ENCODE results near the gene CCDC179.
A peak's percentile ranks its signal among the peaks of the same experiment; 100 is the strongest.

Gene CCDC179

GRCh38 chr11:22875869-22876473 is 15.7 kb upstream of the CCDC179 start:
- DNase-seq (ENCODE audit: low spot score) (no peak), ATAC-seq (ENCODE audit: low read depth) (peak; percentile 88)
- H3K4me3 ChIP-seq (ENCODE audit: severe bottlenecking): no peak overlapping the region
- no peaks in the 10 kb centered on the region for H3K36me3 ChIP-seq (ENCODE audit: low read depth)
- H3K27me3 ChIP-seq (ENCODE audit: insufficient read depth, poor library complexity, severe bottlenecking): peaks cover 2% of the 10 kb centered on the region
- no peak overlapping the region for H3K27ac ChIP-seq (ENCODE audit: poor library complexity, severe bottlenecking)
- H3K9me3 ChIP-seq (ENCODE audit: severe bottlenecking): no peaks in the 10 kb centered on the region
- TF ChIP-seq CTCF (IDR thresholded peaks at IDR 0.05; ENCODE audit: poor library complexity, severe bottlenecking): peak; percentile 93
- no peaks in the 10 kb centered on the region for H3K4me1 ChIP-seq (ENCODE audit: insufficient read depth, poor library complexity, severe bottlenecking)

GRCh38 chr11:22869325-22869724 is 9.1 kb upstream of the CCDC179 start:
- Histone ChIP-seq H3K4me3 (ENCODE audit: severe bottlenecking) (no peak overlapping the region), H3K9me3 (ENCODE audit: severe bottlenecking) (no peaks in the 10 kb centered on the region), H3K36me3 (ENCODE audit: low read depth) (no peaks in the 10 kb centered on the region), H3K27me3 (ENCODE audit: insufficient read depth, poor library complexity, severe bottlenecking) (peaks cover 2% of the 10 kb centered on the region), H3K4me1 (ENCODE audit: insufficient read depth, poor library complexity, severe bottlenecking) (no peaks in the 10 kb centered on the region), H3K27ac (ENCODE audit: poor library complexity, severe bottlenecking) (no peak overlapping the region)
- TF ChIP-seq CTCF (IDR thresholded peaks at IDR 0.05; ENCODE audit: poor library complexity, severe bottlenecking): no peak
- ATAC-seq (ENCODE audit: low read depth): no peak
- no peak for DNase-seq (ENCODE audit: low spot score)

- ATAC-seq (ENCODE audit: low read depth) (no peak), DNase-seq (ENCODE audit: low spot score) (no peak)
- no peaks in the 10 kb centered on the region for H3K4me1 ChIP-seq (ENCODE audit: insufficient read depth, poor library complexity, severe bottlenecking)
- H3K36me3 ChIP-seq (ENCODE audit: low read depth): no peaks in the 10 kb centered on the region
- no peaks in the 10 kb centered on the region for H3K9me3 ChIP-seq (ENCODE audit: severe bottlenecking)
- no peak overlapping the region for H3K27ac ChIP-seq (ENCODE audit: poor library complexity, severe bottlenecking)
- no peak overlapping the region for H3K4me3 ChIP-seq (ENCODE audit: severe bottlenecking)
- no peak for TF ChIP-seq CTCF (IDR thresholded peaks at IDR 0.05; ENCODE audit: poor library complexity, severe bottlenecking)
- H3K27me3 ChIP-seq (ENCODE audit: insufficient read depth, poor library complexity, severe bottlenecking): no peaks in the 10 kb centered on the region
Observed at GRCh38 chr11:22859756-22860155, 518 bp downstream of the CCDC179 start.

GRCh38 chr11:22851477-22851876 is 8.8 kb downstream of the CCDC179 start:
- Histone ChIP-seq H3K4me3 (ENCODE audit: severe bottlenecking) (no peak overlapping the region), H3K27ac (ENCODE audit: poor library complexity, severe bottlenecking) (no peak overlapping the region), H3K27me3 (ENCODE audit: insufficient read depth, poor library complexity, severe bottlenecking) (no peaks in the 10 kb centered on the region), H3K36me3 (ENCODE audit: low read depth) (no peaks in the 10 kb centered on the region), H3K4me1 (ENCODE audit: insufficient read depth, poor library complexity, severe bottlenecking) (no peaks in the 10 kb centered on the region), H3K9me3 (ENCODE audit: severe bottlenecking) (no peaks in the 10 kb centered on the region)
- ATAC-seq (ENCODE audit: low read depth) (no peak), DNase-seq (ENCODE audit: low spot score) (no peak)
- TF ChIP-seq CTCF (IDR thresholded peaks at IDR 0.05; ENCODE audit: poor library complexity, severe bottlenecking): no peak

- ATAC-seq (ENCODE audit: low read depth) (no peak), DNase-seq (ENCODE audit: low spot score) (no peak)
- Histone ChIP-seq H3K4me1 (ENCODE audit: insufficient read depth, poor library complexity, severe bottlenecking) (no peaks in the 10 kb centered on the region), H3K27me3 (ENCODE audit: insufficient read depth, poor library complexity, severe bottlenecking) (no peaks in the 10 kb centered on the region), H3K27ac (ENCODE audit: poor library complexity, severe bottlenecking) (no peak overlapping the region), H3K9me3 (ENCODE audit: severe bottlenecking) (no peaks in the 10 kb centered on the region), H3K36me3 (ENCODE audit: low read depth) (no peaks in the 10 kb centered on the region), H3K4me3 (ENCODE audit: severe bottlenecking) (no peak overlapping the region)
- no peak for TF ChIP-seq CTCF (IDR thresholded peaks at IDR 0.05; ENCODE audit: poor library complexity, severe bottlenecking)
Observed at GRCh38 chr11:22846726-22847125, 13.5 kb downstream of the CCDC179 start.
